Spinal cord (tissue), 10 donors: ENCODE results near the gene SLC7A10. TPM values are rescaled to one million over a fixed set of nuclear protein-coding genes. Genes with fewer than 3 reads are reported as not detected.
"Not testable (repeated sequence)": the region's sequence is repeated elsewhere in the genome, so short reads cannot be mapped to it uniquely, and the experiment has no call there.

Source experiments
- DNase-seq, 6 donors: peaks; one replicate each; pipeline versions ENCODE4 v3.0.0 to v3.0.0-alpha.2; 2013 to 2015; ENCODE audit warnings: low spot score in 6 of 6, low read depth in 4 of 6
- H3K27ac ChIP-seq: one replicate; pipeline ENCODE4 v1.5.1; 2013; ENCODE audit warnings: low read depth, low read length, control low read depth
- H3K27me3 ChIP-seq: one replicate; pipeline ENCODE4 v1.6.1; 2013; ENCODE audit warnings: low read length; ENCODE audit not compliant: control insufficient read depth, insufficient read depth
- H3K36me3 ChIP-seq: one replicate; pipeline ENCODE4 v1.6.1; 2013; ENCODE audit warnings: low read length; ENCODE audit not compliant: control insufficient read depth, insufficient read depth
- H3K4me1 ChIP-seq: one replicate; pipeline ENCODE4 v1.6.1; 2013; ENCODE audit warnings: low read length; ENCODE audit not compliant: control insufficient read depth, insufficient read depth
- H3K4me3 ChIP-seq: one replicate; pipeline ENCODE4 v1.5.1; 2013; ENCODE audit warnings: low read depth, low read length, control low read depth
- H3K9me3 ChIP-seq: one replicate; pipeline ENCODE4 v1.6.1; 2013; ENCODE audit warnings: low read length; ENCODE audit not compliant: control insufficient read depth, insufficient read depth
- WGBS: methylation state at CpG from one replicate; pipeline ENCODE4 v1.1.5; 2013; ENCODE audit warnings: missing lambda C conversion rate; ENCODE audit not compliant: insufficient coverage; 5-methylcytosine and 5-hydroxymethylcytosine counted together
- polyA plus RNA-seq, 2 donors: library from polyadenylated mRNA; unstranded; fragments of 120-200 nt; gene quantifications; one replicate each; pipeline ENCODE4 v1.2.1, GENCODE V29; 2013; ENCODE audit not compliant: insufficient read length in 2 of 2
- total RNA-seq, 2 donors: library from RNA; depleted of rRNA in 1 of 2; stranded (reverse); fragments of 120-200 nt in 1 of 2; fragments of >200 nt in 1 of 2; gene quantifications; one replicate each; pipeline versions ENCODE4 v1.2.3 to v1.2.4, GENCODE V29; 2013 to 2014
- donor health status: healthy.

SLC7A10 gene
- total and polyA plus RNA-seq, 4 donors = 3.8 to 43.2 (median 19.9) TPM

- DNase-seq = no peak
- WGBS = 88% methylated on average over 5 of the region's 6 CpGs
- H3K4me1 ChIP-seq = peaks cover 26% of the 10 kb centered on the region
- H3K36me3 ChIP-seq = peaks cover 5% of the 10 kb centered on the region
- H3K27ac ChIP-seq = no peak overlapping the region
- no peaks in the 10 kb centered on the region for H3K27me3 ChIP-seq
- no peak overlapping the region for H3K4me3 ChIP-seq
- H3K9me3 ChIP-seq = no peaks in the 10 kb centered on the region
These were observed 34.1 kb downstream of the SLC7A10 start for GRCh38 chr19:33191501-33191900.

GRCh38 chr19:33191092-33191491 lies 34.6 kb downstream of the SLC7A10 start:
- not testable (repeated sequence) for H3K27ac ChIP-seq, DNase-seq, H3K36me3 ChIP-seq, H3K27me3 ChIP-seq, H3K9me3 ChIP-seq, H3K4me3 ChIP-seq
- peaks cover 21% of the 10 kb centered on the region for H3K4me1 ChIP-seq
- WGBS = 94% methylated on average over 4 of the region's 4 CpGs

GRCh38 chr19:33189453-33189852 lies 36.2 kb downstream of the SLC7A10 start:
- no peak overlapping the region for H3K4me3 ChIP-seq
- H3K4me1 ChIP-seq = peaks cover 10% of the 10 kb centered on the region
- no peaks in the 10 kb centered on the region for H3K36me3 ChIP-seq
- no peak for DNase-seq
- no peaks in the 10 kb centered on the region for H3K9me3 ChIP-seq
- no CpG with 5 or more reads among the region's 1 CpG for WGBS
- H3K27ac ChIP-seq = no peak overlapping the region
- no peaks in the 10 kb centered on the region for H3K27me3 ChIP-seq

- DNase-seq = no peak
- Histone ChIP-seq H3K27me3 (no peaks in the 10 kb centered on the region), H3K9me3 (no peaks in the 10 kb centered on the region), H3K36me3 (no peaks in the 10 kb centered on the region), H3K27ac (no peak overlapping the region), H3K4me1 (peaks cover 8% of the 10 kb centered on the region), H3K4me3 (no peak overlapping the region)
- 11% methylated on average over 3 of the region's 8 CpGs for WGBS
These were observed 38.5 kb downstream of the SLC7A10 start for GRCh38 chr19:33187183-33187540.

GRCh38 chr19:33186431-33187182 lies 39.0 kb downstream of the SLC7A10 start:
- Histone ChIP-seq H3K27me3 (no peaks in the 10 kb centered on the region), H3K4me1 (peaks cover 8% of the 10 kb centered on the region), H3K4me3 (no peak overlapping the region), H3K27ac (no peak overlapping the region), H3K36me3 (no peaks in the 10 kb centered on the region), H3K9me3 (no peaks in the 10 kb centered on the region)
- peak in 1 of 6 donors; percentile 35 for DNase-seq
- WGBS = 42% methylated on average over 2 of the region's 11 CpGs

- Histone ChIP-seq H3K4me1 (peaks cover 31% of the 10 kb centered on the region), H3K4me3 (peak overlapping the region; percentile 79), H3K9me3 (no peaks in the 10 kb centered on the region), H3K27ac (peak overlapping the region; percentile 93), H3K27me3 (no peaks in the 10 kb centered on the region), H3K36me3 (peaks cover 3% of the 10 kb centered on the region)
- under 1% methylated on average over 36 of the region's 38 CpGs for WGBS
- DNase-seq = no peak
These were observed 48.2 kb downstream of the SLC7A10 start for GRCh38 chr19:33177417-33177979.

- Histone ChIP-seq H3K4me3 (peak overlapping the region; percentile 79), H3K27ac (peak overlapping the region; percentile 93), H3K27me3 (no peaks in the 10 kb centered on the region), H3K9me3 (no peaks in the 10 kb centered on the region), H3K36me3 (peaks cover 3% of the 10 kb centered on the region), H3K4me1 (peaks cover 31% of the 10 kb centered on the region)
- WGBS = under 1% methylated on average over 65 of the region's 65 CpGs
- DNase-seq = peak; percentile 94 to 99 (median 98)
These were observed 48.8 kb downstream of the SLC7A10 start for GRCh38 chr19:33176670-33177416.

GRCh38 chr19:33175886-33176669 lies 49.6 kb downstream of the SLC7A10 start:
- peak in 1 of 6 donors; percentile 62 for DNase-seq
- peak overlapping the region; percentile 79 for H3K4me3 ChIP-seq
- peaks cover 3% of the 10 kb centered on the region for H3K36me3 ChIP-seq
- peaks cover 31% of the 10 kb centered on the region for H3K4me1 ChIP-seq
- no peaks in the 10 kb centered on the region for H3K27me3 ChIP-seq
- 12% methylated on average over 25 of the region's 25 CpGs for WGBS
- no peaks in the 10 kb centered on the region for H3K9me3 ChIP-seq
- peak overlapping the region; percentile 93 for H3K27ac ChIP-seq

- peaks cover 31% of the 10 kb centered on the region for H3K4me1 ChIP-seq
- WGBS = 94% methylated on average over 10 of the region's 10 CpGs
- H3K27ac ChIP-seq = no peak overlapping the region
- no peaks in the 10 kb centered on the region for H3K27me3 ChIP-seq
- no peak overlapping the region for H3K4me3 ChIP-seq
- no peak for DNase-seq
- peaks cover 3% of the 10 kb centered on the region for H3K36me3 ChIP-seq
- H3K9me3 ChIP-seq = no peaks in the 10 kb centered on the region
These were observed 50.4 kb downstream of the SLC7A10 start for GRCh38 chr19:33175156-33175782.
